ENCODE measurements around the gene DNAJC5G. TPM values are rescaled to one million over a fixed set of nuclear protein-coding genes. Genes with fewer than 3 reads are reported as not detected.
A peak's percentile ranks its signal among the peaks of the same experiment; 100 is the strongest.

DNAJC5G gene
- total and polyA plus RNA-seq, 2 of the 13 experiments (the other 11 are each of a cell fraction or from before 2014, with no cell fraction given), result 0.05 TPM; not detected in 1

GRCh38 chr2:27264753-27265535 is 10.3 kb upstream of the DNAJC5G start (continued):
- TF ChIP-seq MEF2D (CRISPR knock-in tag; IDR thresholded peaks at IDR 0.05) (0 out of 2 replicates have a peak, but pooled peaks have one; percentile 46), ZMYM3 (CRISPR knock-in tag; IDR thresholded peaks at IDR 0.05) (peak; percentile 45; the same call in 1 of the 2 replicates), FOXP4 (CRISPR knock-in tag; IDR thresholded peaks at IDR 0.05) (peak; percentile 59; the same call in 1 of the 2 replicates), ZNF598 (CRISPR knock-in tag; IDR thresholded peaks at IDR 0.05; ENCODE audit: borderline replicate concordance) (peak; percentile 66; the same call in 1 of the 2 replicates), ZNF333 (CRISPR knock-in tag; IDR thresholded peaks at IDR 0.05; ENCODE audit: borderline replicate concordance) (no peak), SKI (IDR thresholded peaks at IDR 0.05; ENCODE audit: partially characterized antibody) (peak; percentile 29), CENPT (CRISPR knock-in tag; IDR thresholded peaks at IDR 0.05; ENCODE audit: low read depth) (0 out of 2 replicates have a peak, but pooled peaks have one; percentile 45), GPBP1L1 (CRISPR knock-in tag; IDR thresholded peaks at IDR 0.05) (no peak), BRF2 (CRISPR knock-in tag; IDR thresholded peaks at IDR 0.05) (peak; percentile 65; the same call in 1 of the 2 replicates), ZNF788 (CRISPR knock-in tag; IDR thresholded peaks at IDR 0.05; ENCODE audit: borderline replicate concordance) (peak; percentile 77; the same call in 1 of the 2 replicates), ZNF709 (CRISPR knock-in tag; IDR thresholded peaks at IDR 0.05) (peak; percentile 95), ZNF235 (CRISPR knock-in tag; IDR thresholded peaks at IDR 0.05; ENCODE audit: borderline replicate concordance) (no peak), SYNCRIP (IDR thresholded peaks at IDR 0.05; ENCODE audit: insufficient read depth, low read depth, low read length) (no peak), HDAC6 (IDR thresholded peaks at IDR 0.05; ENCODE audit: low read depth, low read length) (no peak), YY1 (IDR thresholded peaks at IDR 0.05; ENCODE audit: insufficient read depth, insufficient replicate concordance, low read depth, low read length) (peak; percentile 88), KLF9 (CRISPR knock-in tag; IDR thresholded peaks at IDR 0.05; ENCODE audit: low read depth) (no peak), SP4 (CRISPR knock-in tag; IDR thresholded peaks at IDR 0.05) (peak; percentile 51; the same call in 1 of the 2 replicates), ZNF770 (CRISPR knock-in tag; IDR thresholded peaks at IDR 0.05) (peak; percentile 56; the same call in 1 of the 2 replicates), ATM (IDR thresholded peaks at IDR 0.05; ENCODE audit: borderline replicate concordance) (no peak), ZNF547 (CRISPR knock-in tag; IDR thresholded peaks at IDR 0.05) (peak; percentile 81)
